ENCODE measurements around the gene CBR1. TPM values are rescaled to one million over a fixed set of nuclear protein-coding genes. Genes with fewer than 3 reads are reported as not detected.
"Not testable (repeated sequence)": the region's sequence is repeated elsewhere in the genome, so short reads cannot be mapped to it uniquely, and the experiment has no call there.

CBR1 gene
- total and polyA plus RNA-seq, 2 of the 13 experiments (the other 11 are each of a cell fraction or from before 2014, with no cell fraction given) = 33.7 to 38.7 TPM

DNA sequence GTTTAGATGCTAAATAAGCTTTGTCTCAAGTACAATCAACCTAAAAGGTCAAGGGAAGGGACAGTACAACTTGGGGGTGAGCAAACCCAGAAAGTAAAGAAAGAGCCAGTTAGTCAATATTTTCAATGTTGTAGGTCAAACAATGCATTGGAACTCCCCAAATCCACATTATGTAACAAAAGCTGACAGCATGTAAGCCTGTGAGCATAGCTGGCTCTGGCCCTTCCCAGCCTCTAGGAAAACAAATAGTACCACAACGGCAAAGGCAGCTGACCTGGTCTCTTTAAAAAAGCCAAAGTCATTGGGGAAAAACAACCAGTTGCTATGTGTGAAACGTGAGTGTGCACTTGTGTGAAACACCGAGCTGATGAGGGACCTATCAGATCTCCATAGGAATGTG lies 3.4 kb downstream of the CBR1 start (continued):
- TF ChIP-seq ZXDC (CRISPR knock-in tag; IDR thresholded peaks at IDR 0.05) = no peak
- TF ChIP-seq ZNF543 (CRISPR knock-in tag; IDR thresholded peaks at IDR 0.05) = no peak
- peak; percentile 30; the same call in 1 of the 2 replicates for TF ChIP-seq CEBPG (CRISPR knock-in tag; IDR thresholded peaks at IDR 0.05)

DNA sequence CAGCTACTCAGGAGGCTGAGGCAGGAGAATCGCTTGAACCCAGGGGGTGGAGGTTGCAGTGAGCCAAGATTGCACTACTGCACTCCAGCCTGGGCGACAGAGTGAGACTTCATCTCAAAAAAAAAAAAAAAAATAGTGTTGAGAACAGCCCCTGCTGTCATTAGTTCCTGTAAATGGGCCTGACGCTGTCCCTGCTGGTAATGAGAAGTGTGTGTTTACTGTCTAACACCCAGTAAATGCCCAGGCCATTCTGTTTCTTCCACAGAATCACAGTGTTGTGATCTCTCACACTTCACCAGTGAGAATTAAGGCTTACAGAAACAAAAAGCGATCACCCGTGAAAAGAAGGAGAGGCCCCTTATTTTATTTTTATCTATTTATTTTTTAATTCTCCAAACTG lies 4.1 kb downstream of the CBR1 start:
- H2AFZ ChIP-seq (ENCODE audit: low read length); H4K20me1 ChIP-seq (ENCODE audit: insufficient read depth, low read length); H3K36me3 ChIP-seq (replicated peaks in 1 of 2; ENCODE audit: control insufficient read depth in 1 of 2, insufficient read depth in 2 of 2, low read length in 2 of 2); BruUV-seq (replicated peaks); intact Hi-C loops (cut with micrococcal nuclease; ENCODE audit: unreplicated experiment); CTCF ChIA-PET (ENCODE audit: low intra/inter-chr PET ratio, low total read pairs); H3K4me2 ChIP-seq (ENCODE audit: low read depth, low read length); ATAC-seq; H3K4me3 ChIP-seq (replicated peaks in 1 of 3; ENCODE audit: insufficient read depth in 1 of 3, low read depth in 2 of 3, low read length in 3 of 3); H3K9me3 ChIP-seq (ENCODE audit: low read length); H3K9ac ChIP-seq (ENCODE audit: insufficient read depth, low read depth, low read length); DNase-seq (ENCODE audit: low spot score); in situ Hi-C loops (cut with HindIII; ENCODE audit: extremely low pct_ligation_motif_present, low pct_unique_long_range_greater_than_20kb); H3K79me2 ChIP-seq (ENCODE audit: insufficient read depth, low read length); H3K27ac ChIP-seq (ENCODE audit: extremely low read length, insufficient read depth, low read length); H3K27me3 ChIP-seq (ENCODE audit: control insufficient read depth in 1 of 2, insufficient read depth in 2 of 2, low read length in 2 of 2); FAIRE-seq: not testable (repeated sequence)
- peaks cover 48% of the 10 kb centered on the region for H3K4me1 ChIP-seq (ENCODE audit: insufficient read depth, low read length)
- 90% methylated on average over 5 of the region's 5 CpGs for WGBS (ENCODE audit: low lambda C conversion rate)
- POLR2A ChIA-PET = interaction anchor here (1.0 to 1.1 kb wide), 2 partner anchors 11 to 246 kb away, joined by 4 read pairs; partner anchors contain the start of gene MORC3

GRCh38 chr21:36075171-36075570 lies 5.3 kb downstream of the CBR1 start:
- Histone ChIP-seq H3K36me3 (replicated peaks in 1 of 2; ENCODE audit: control insufficient read depth in 1 of 2, insufficient read depth in 2 of 2, low read length in 2 of 2) (no peaks in the 10 kb centered on the region), H3K4me2 (ENCODE audit: low read depth, low read length) (no peak overlapping the region), H3K4me3 (replicated peaks in 1 of 3; ENCODE audit: insufficient read depth in 1 of 3, low read depth in 2 of 3, low read length in 3 of 3) (no peak overlapping the region), H3K27ac (ENCODE audit: extremely low read length, insufficient read depth, low read length) (no peak overlapping the region), H3K27me3 (ENCODE audit: control insufficient read depth in 1 of 2, insufficient read depth in 2 of 2, low read length in 2 of 2) (no peaks in the 10 kb centered on the region), H3K9ac (ENCODE audit: insufficient read depth, low read depth, low read length) (no peak overlapping the region), H3K9me3 (ENCODE audit: low read length) (no peaks in the 10 kb centered on the region), H2AFZ (ENCODE audit: low read length) (no peak overlapping the region), H4K20me1 (ENCODE audit: insufficient read depth, low read length) (no peaks in the 10 kb centered on the region), H3K4me1 (ENCODE audit: insufficient read depth, low read length) (peaks cover 54% of the 10 kb centered on the region), H3K79me2 (ENCODE audit: insufficient read depth, low read length) (no peaks in the 10 kb centered on the region)
- WGBS (ENCODE audit: low lambda C conversion rate) = 67% methylated on average over 3 of the region's 3 CpGs
- ChIA-PET POLR2A (no interaction called here), CTCF (ENCODE audit: low intra/inter-chr PET ratio, low total read pairs) (no interaction called here)
- intact Hi-C loops (cut with micrococcal nuclease; ENCODE audit: unreplicated experiment) (no loop called here), in situ Hi-C loops (cut with HindIII; ENCODE audit: extremely low pct_ligation_motif_present, low pct_unique_long_range_greater_than_20kb) (no loop called here)
- ATAC-seq (no peak), FAIRE-seq (no peak), DNase-seq (ENCODE audit: low spot score) (no peak)
- BruUV-seq (replicated peaks) = no TSS peak
- TF ChIP-seq ONECUT2 (CRISPR knock-in tag; IDR thresholded peaks at IDR 0.05) (no peak), SOX13 (IDR thresholded peaks at IDR 0.05) (no peak), SOX13 (CRISPR knock-in tag; conservative IDR thresholded peaks at IDR 0.05 in 1 of 2, IDR thresholded peaks at IDR 0.05 in 1 of 2) (no peak), AGO1 (IDR thresholded peaks at IDR 0.05; ENCODE audit: low read depth, low read length, poor library complexity, severe bottlenecking) (no peak), ZBTB1 (CRISPR knock-in tag; IDR thresholded peaks at IDR 0.05; ENCODE audit: borderline replicate concordance) (no peak), RAD21 (CRISPR knock-in tag; IDR thresholded peaks at IDR 0.05) (no peak), TEAD3 (CRISPR knock-in tag; optimal IDR thresholded peaks at IDR 0.05; ENCODE audit: borderline replicate concordance) (no peak), ZNF75D (CRISPR knock-in tag; IDR thresholded peaks at IDR 0.05; ENCODE audit: borderline replicate concordance) (no peak), ZNF788 (CRISPR knock-in tag; IDR thresholded peaks at IDR 0.05; ENCODE audit: borderline replicate concordance) (no peak), ZNF660 (CRISPR knock-in tag; IDR thresholded peaks at IDR 0.05; ENCODE audit: borderline replicate concordance, low read depth) (no peak), ZNF563 (CRISPR knock-in tag; IDR thresholded peaks at IDR 0.05) (no peak), ESRRA (CRISPR knock-in tag; IDR thresholded peaks at IDR 0.05; ENCODE audit: low read depth) (no peak), ZNF614 (CRISPR knock-in tag; IDR thresholded peaks at IDR 0.05; ENCODE audit: borderline replicate concordance) (no peak), LCORL (IDR thresholded peaks at IDR 0.05) (no peak), LCORL (CRISPR knock-in tag; IDR thresholded peaks at IDR 0.05) (no peak)
